DOHH2 (cell line): ENCODE measurements around the gene NEURL1.

ENCODE experiments used
- CTCF ChIP-seq: fragments of 200-600 bp; sonication (generic); IDR thresholded peaks from one replicate; pipeline ENCODE4 v1.5.1; 2014; ENCODE audit warnings: antibody characterized with exemption, mild to moderate bottlenecking, low read depth, low read length; ENCODE audit not compliant: poor library complexity, severe bottlenecking
- EZH2phosphoT487 ChIP-seq: fragments of 200-600 bp; sonication (generic); IDR thresholded peaks from 2 replicates; pipeline ENCODE4 v1.6.1; 2017; ENCODE audit warnings: borderline replicate concordance, mild to moderate bottlenecking, antibody characterized with exemption, low read length, moderate library complexity, mixed read lengths

GRCh38 chr10:103633846-103634245 lies 140.3 kb downstream of the NEURL1 start:
- TF ChIP-seq CTCF (no peak), EZH2phosphoT487 (no peak)
